Mesodermal cell (in vitro differentiated cells): ENCODE data around the gene TMEM116. TPM values are rescaled to one million over a fixed set of nuclear protein-coding genes. Genes with fewer than 3 reads are reported as not detected.
A peak's percentile ranks its signal among the peaks of the same experiment; 100 is the strongest.
"Not testable (repeated sequence)": the region's sequence is repeated elsewhere in the genome, so short reads cannot be mapped to it uniquely, and the experiment has no call there.

Experiments
- H3K27ac ChIP-seq: 2 replicates; pipeline ENCODE4 v1.7.0; 2013; ENCODE audit warnings: mild to moderate bottlenecking, low read depth, low read length, moderate library complexity; ENCODE audit not compliant: severe bottlenecking
- H3K36me3 ChIP-seq: 2 replicates; pipeline ENCODE4 v1.7.1; 2013; ENCODE audit warnings: mild to moderate bottlenecking, low read length, moderate library complexity; ENCODE audit not compliant: control insufficient read depth, insufficient read depth
- H3K4me1 ChIP-seq: one replicate; pipeline ENCODE4 v1.7.1; 2013; ENCODE audit warnings: mild to moderate bottlenecking, low read length; ENCODE audit not compliant: insufficient read depth, control insufficient read depth, poor library complexity, severe bottlenecking
- H3K4me3 ChIP-seq: 2 replicates; pipeline ENCODE4 v1.7.0; 2013; ENCODE audit warnings: low read length, control low read depth, mild to moderate bottlenecking; ENCODE audit not compliant: insufficient read depth, poor library complexity, severe bottlenecking; ENCODE audit errors: extremely low read depth
- H3K9me3 ChIP-seq: 2 replicates; pipeline ENCODE4 v1.7.1; 2013; ENCODE audit warnings: mild to moderate bottlenecking, low read length, moderate library complexity; ENCODE audit not compliant: control insufficient read depth
- WGBS, 2 experiments: methylation state at CpG; one replicate each; pipeline ENCODE4 v1.1.5; 2013; ENCODE audit warnings: missing lambda C conversion rate in 2 of 2; ENCODE audit not compliant: insufficient coverage in 2 of 2; 5-methylcytosine and 5-hydroxymethylcytosine counted together
- polyA plus RNA-seq, 2 experiments: library from polyadenylated mRNA; stranded (reverse); fragments of 50-300 nt; gene quantifications; one replicate each; pipeline ENCODE4 v1.2.3, GENCODE V29; 2013

The TMEM116 gene
- polyA plus RNA-seq (2013, experiment 1 of 2) = 8.6 TPM
- polyA plus RNA-seq (2013, experiment 2 of 2) = 7.2 TPM

DNA sequence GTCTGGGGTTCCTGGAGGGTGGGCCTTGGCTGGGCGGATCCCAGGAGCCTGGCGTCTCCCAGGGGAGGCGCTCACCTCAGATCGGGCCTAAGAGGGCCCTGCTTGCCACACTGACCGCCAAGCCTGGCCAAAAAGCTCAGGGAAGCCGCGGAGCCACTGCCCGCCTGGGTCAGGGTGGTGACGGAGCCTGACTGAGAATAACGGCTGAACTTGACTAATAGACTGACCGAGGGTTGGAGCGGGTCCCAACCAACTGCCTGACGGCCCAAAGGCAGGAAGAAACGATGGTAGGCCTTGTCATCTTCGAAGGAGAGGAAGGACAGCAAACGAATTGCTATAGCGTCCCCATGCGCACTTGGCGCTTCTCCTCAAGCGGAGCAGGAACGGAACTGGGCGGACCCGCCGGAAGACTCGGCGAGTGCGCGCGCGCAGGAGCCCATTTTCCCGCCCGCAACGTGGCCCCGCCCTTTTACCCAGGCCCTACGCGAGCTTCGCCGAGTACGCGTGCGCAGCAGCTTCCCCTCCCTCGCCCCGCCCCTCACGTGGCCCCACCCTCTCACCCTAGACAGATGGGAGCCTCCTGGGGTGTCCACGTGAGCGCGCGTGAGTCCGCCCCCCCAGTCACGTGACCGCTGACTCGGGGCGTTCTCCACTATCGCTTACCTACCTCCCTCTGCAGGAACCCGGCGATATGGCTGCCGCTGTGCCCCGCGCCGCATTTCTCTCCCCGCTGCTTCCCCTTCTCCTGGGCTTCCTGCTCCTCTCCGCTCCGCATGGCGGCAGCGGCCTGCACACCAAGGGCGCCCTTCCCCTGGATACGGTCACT is at the start of gene TMEM116, which contains the start of gene ERP29:
TMEM116 (minus strand) TSS at position 391 of the 826 bp plus-strand sequence. CDS start 7,895 bp downstream, outside the sequence.
ERP29 (plus strand) TSS at position 652 of the 826 bp plus-strand sequence; CDS start at position 692, 40 bp downstream.
- 0% methylated on average over 63 to 64 of the region's 67 CpGs for WGBS, 2 experiments

DNA sequence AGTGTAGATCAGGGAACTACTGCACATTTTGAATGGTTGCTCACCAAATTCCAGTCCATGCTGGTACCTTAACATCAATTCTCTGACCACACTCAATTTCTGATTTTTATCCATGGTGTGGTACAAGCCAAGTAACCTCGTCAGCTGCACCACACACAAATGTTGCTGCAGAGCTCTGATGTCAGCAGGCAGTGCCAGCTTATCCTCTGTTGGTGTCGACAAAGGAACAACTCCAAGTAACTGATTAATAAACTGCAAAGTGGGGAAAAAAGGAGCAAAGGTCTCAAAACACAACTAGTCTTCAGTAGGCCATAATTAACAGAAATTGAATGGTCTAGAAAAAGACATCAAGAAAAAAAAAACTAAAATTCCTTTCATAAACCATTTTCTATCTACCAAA is 48.2 kb upstream of the TMEM116 start:
- no peaks in the 10 kb centered on the region for H3K4me1 ChIP-seq
- no peak overlapping the region for H3K4me3 ChIP-seq
- WGBS, 2 experiments = 83 to 100% methylated on average over 1 to 2 of the region's 2 CpGs
- H3K36me3 ChIP-seq = peaks cover 84% of the 10 kb centered on the region
- no peak overlapping the region for H3K27ac ChIP-seq
- H3K9me3 ChIP-seq = no peaks in the 10 kb centered on the region

More for the DNA sequence above, at the start of gene TMEM116, which contains the start of gene ERP29:
- peak within 1 kb of the TSS; percentile 95 for H3K4me3 ChIP-seq
- H3K4me1 ChIP-seq = peaks cover 2% of the 10 kb centered on the region
- H3K36me3 ChIP-seq = peaks cover 38% of the 10 kb centered on the region
- peak within 1 kb of the TSS; percentile 94 for H3K27ac ChIP-seq
- no peaks in the 10 kb centered on the region for H3K9me3 ChIP-seq

DNA sequence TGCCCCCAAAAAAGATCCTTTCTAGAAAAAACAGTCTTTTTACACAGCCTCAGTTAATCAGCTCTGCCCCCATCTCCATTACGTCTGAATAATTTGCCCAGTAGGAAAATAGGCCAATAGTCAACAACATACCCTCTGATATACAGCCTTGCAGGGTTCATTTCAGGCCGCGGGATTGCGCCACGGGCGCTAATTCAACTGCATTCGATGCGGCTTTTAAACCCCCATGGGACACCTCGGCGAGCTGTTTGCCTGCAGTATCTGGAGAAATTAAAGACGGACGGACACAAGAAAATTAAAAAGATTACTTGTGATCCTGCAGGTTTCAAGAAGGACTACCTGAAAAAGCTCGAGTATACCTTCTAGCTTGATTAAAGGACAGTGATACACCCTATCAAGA is 36.4 kb upstream of the TMEM116 start:
- H3K4me1 ChIP-seq = no peaks in the 10 kb centered on the region

DNA sequence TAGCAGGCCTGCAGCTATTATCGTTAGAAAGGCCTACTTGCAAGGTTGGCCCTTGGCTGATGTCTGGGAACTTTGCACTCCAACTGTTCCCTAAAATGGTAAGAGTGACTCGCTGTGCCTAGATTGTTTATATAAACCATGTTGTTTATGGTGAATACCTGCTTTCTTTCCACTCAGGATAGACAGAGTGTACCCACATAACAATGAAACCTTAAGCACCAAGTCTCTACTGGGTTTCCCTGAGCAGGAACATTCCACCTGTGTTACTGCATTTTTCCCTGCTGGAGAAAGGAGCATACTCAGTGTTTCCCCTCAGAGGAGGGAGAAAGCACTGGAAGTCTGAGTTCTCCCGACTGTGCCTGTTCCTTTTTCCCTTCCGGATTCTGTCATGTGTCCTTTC is 33.0 kb upstream of the TMEM116 start:
- H3K27ac ChIP-seq = no peak overlapping the region
- no peak overlapping the region for H3K4me3 ChIP-seq
- 93 to 96% methylated on average over 3 of the region's 4 CpGs for WGBS, 2 experiments
- peaks cover 95% of the 10 kb centered on the region for H3K36me3 ChIP-seq
- H3K9me3 ChIP-seq = no peaks in the 10 kb centered on the region
- no peaks in the 10 kb centered on the region for H3K4me1 ChIP-seq

More for the DNA sequence above, 36.4 kb upstream of the TMEM116 start:
- Histone ChIP-seq H3K9me3 (no peaks in the 10 kb centered on the region), H3K4me3 (no peak overlapping the region), H3K27ac (no peak overlapping the region), H3K36me3 (peaks cover 98% of the 10 kb centered on the region)
- WGBS, 2 experiments = 93 to 98% methylated on average over 12 to 13 of the region's 13 CpGs

DNA sequence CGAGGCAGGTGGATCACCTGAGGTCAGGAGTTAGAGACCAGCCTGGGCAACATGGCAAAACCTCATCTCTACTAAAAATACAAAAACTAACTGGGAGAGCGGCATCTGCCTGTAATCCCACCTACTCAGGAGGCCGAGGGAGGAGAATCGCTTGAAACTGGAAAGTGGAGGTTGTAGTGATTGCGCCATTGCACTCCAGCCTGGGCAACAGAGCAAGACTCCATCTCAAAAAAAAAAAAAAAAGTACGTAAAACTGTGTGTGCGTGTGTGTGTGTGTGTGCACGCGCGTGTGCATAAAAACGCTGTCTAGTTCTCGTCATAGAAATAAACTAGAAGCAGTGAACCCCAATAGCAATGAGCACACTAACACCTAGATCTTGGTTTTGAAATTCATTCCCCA is 23.6 kb upstream of the TMEM116 start:
- WGBS, 2 experiments = 89 to 90% methylated on average over 1 to 3 of the region's 12 CpGs

DNA sequence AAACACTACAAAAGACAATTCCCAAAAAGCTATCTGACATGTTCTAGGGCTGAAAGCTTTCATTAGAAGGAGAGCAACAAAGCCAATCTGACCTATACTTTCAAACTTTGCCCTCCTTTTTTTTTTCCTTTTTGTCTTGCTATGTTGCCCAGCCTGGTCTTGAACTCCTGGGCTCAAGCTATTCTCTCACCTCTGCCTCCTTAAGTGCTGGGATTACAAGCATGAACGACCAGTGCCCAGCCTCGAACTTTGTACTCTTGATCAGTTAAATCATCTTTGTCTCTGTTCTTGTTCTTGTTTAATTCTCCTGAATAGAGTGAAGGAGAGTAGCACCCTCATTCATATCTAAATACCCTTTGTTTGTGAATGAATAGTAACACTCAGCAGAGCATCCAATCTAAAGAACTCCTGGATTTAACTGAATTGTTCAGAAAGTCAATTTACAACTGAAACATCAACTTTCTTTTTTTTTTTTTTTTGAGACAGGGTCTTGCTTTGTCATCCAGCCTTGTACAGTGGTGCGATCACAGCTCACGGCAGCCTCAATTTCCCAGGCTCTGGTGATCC is 22.3 kb upstream of the TMEM116 start:
- Histone ChIP-seq H3K36me3 (peaks cover 68% of the 10 kb centered on the region), H3K4me3 (no peak overlapping the region), H3K27ac (peak overlapping the region; percentile 16), H3K9me3 (no peaks in the 10 kb centered on the region), H3K4me1 (peaks cover 10% of the 10 kb centered on the region)
- 93 to 100% methylated on average over 1 to 2 of the region's 4 CpGs for WGBS, 2 experiments

More for the DNA sequence above, 23.6 kb upstream of the TMEM116 start:
- H3K4me1 ChIP-seq, H3K4me3 ChIP-seq, H3K27ac ChIP-seq, H3K9me3 ChIP-seq: not testable (repeated sequence)
- H3K36me3 ChIP-seq = peaks cover 70% of the 10 kb centered on the region

DNA sequence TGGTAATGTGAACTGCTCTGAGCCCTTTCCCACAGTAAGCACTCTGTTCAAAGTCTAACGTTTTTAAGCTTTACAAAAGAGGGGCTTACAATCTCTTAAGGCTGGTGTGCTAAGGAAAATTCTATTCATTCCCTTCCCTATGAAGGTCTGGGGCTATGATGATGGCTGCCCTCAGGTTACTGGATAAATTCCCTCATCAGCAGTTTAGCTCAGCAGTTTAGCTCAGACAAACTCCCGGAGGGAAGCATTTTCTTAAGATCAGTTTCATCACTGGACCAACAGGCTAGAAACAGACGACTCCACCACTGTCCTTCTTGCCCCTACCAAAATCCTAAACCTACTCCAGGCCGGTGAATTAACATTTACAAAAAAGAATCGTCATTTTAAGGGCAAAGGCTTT is 19.3 kb upstream of the TMEM116 start:
- Histone ChIP-seq H3K36me3 (peaks cover 71% of the 10 kb centered on the region), H3K4me1 (peaks cover 10% of the 10 kb centered on the region), H3K4me3 (no peak overlapping the region), H3K27ac (no peak overlapping the region), H3K9me3 (no peaks in the 10 kb centered on the region)
- 90 to 100% methylated on average over 2 of the region's 5 CpGs for WGBS, 2 experiments

DNA sequence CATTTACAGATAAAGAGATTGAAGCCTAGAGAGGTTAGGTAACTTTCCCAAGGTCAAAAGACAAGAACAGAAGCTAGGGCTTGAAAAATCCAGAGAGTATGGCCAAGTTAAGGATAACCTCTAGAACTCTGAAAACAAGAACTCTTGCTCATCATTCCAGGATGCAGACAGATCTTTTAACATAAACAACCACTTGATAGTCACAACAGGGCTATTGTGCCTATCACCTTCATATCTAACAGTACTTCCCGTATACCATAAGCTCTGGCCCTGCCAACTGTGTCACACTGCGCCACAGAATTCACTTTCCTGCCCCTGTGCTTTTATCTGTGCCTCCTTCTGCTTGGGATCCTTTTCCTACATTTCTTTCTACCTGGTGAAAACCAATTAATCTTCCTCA is 18.5 kb upstream of the TMEM116 start:
- 82 to 91% methylated on average over 2 of the region's 2 CpGs for WGBS, 2 experiments
- Histone ChIP-seq H3K36me3 (peaks cover 65% of the 10 kb centered on the region), H3K27ac (peak overlapping the region; percentile 57), H3K4me3 (no peak overlapping the region), H3K9me3 (no peaks in the 10 kb centered on the region), H3K4me1 (peaks cover 10% of the 10 kb centered on the region)

DNA sequence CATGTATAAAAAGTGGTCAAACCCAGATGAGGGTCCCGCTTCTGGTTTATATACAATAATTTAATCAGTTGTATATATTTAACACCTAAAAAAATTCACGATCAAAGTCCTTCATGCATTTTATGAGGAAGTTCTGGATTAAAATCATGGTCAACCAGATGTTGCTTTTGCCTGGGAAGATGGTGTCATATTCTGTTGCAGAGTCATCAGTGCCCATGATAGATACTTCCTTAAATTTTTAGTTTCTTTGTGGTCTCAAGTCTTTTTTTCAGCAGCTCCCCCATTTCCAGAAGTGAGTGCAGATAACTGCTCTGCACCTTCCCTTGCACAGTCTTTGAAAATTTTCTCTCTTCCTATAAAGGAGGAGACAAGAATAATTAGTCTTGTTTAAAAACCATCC is 16.3 kb upstream of the TMEM116 start:
- H3K4me1 ChIP-seq = peaks cover 10% of the 10 kb centered on the region
- WGBS, 2 experiments = no CpG with 5 or more reads among the region's 2 CpGs
- H3K9me3 ChIP-seq = no peaks in the 10 kb centered on the region
- no peak overlapping the region for H3K4me3 ChIP-seq
- no peak overlapping the region for H3K27ac ChIP-seq
- peaks cover 65% of the 10 kb centered on the region for H3K36me3 ChIP-seq

DNA sequence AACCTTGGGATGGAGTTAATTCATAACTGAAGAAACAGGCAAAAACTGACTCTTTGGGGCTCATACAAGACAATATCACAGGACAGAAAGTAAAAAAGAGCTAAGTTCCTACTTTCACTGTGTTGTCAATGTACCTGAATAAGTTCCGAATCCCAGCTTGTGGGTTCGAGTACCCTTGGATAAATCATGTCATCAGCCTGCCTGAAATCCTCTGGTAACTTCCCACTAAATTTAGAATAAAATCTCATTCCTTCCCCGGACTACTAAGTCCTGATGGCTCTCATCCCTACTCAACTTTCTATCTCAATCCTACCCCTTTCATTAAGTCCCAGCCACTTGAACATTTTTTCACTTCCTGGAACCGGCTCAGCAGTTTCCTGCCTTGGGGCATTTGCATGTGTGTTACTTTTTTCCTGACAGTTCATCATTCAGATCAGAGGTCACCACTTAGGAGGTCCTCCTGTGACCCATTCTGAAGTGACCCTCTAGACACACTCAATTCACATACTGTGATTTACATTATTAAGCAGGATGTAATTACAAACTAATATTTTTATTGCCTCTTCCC is 12.9 kb upstream of the TMEM116 start:
- Histone ChIP-seq H3K4me3 (no peak overlapping the region), H3K27ac (peak overlapping the region; percentile 6), H3K4me1 (peaks cover 2% of the 10 kb centered on the region), H3K9me3 (no peaks in the 10 kb centered on the region), H3K36me3 (peaks cover 73% of the 10 kb centered on the region)
- 76 to 98% methylated on average over 3 to 4 of the region's 4 CpGs for WGBS, 2 experiments
